Central memory CD8-positive, alpha-beta T cell (primary cell): ENCODE measurements around the gene DMAC1.

Experiments used
- ATAC-seq: fragments of 150-1000 bp; cut with Tn5 transposase; replicated peaks from 2 replicates; pipeline ENCODE4 v1.10.0; 2022; ENCODE audit warnings: mild to moderate bottlenecking, moderate FRiP score, moderate number of reproducible peaks; ENCODE audit not compliant: poor library complexity, severe bottlenecking; ENCODE audit errors: extremely low read depth
- DNase-seq, 2 donors: peaks; one replicate each; pipeline ENCODE4 v3.0.0; 2021; ENCODE audit warnings: low spot score in 2 of 2
- H3K27ac Mint-ChIP-seq: one replicate; pipeline ENCODE4 v1.8.0; 2022; ENCODE audit warnings: low read depth, mild to moderate bottlenecking, moderate library complexity, mixed read lengths
- H3K27me3 Mint-ChIP-seq: one replicate; pipeline ENCODE4 v1.8.0; 2022; ENCODE audit warnings: mixed read lengths
- H3K36me3 Mint-ChIP-seq: one replicate; pipeline ENCODE4 v1.8.0; 2022; ENCODE audit warnings: mild to moderate bottlenecking, moderate library complexity, mixed read lengths; ENCODE audit not compliant: insufficient read depth
- H3K4me1 Mint-ChIP-seq: one replicate; pipeline ENCODE4 v1.8.0; 2022; ENCODE audit warnings: mixed read lengths
- H3K4me3 Mint-ChIP-seq: one replicate; pipeline ENCODE4 v1.8.0; 2022; ENCODE audit warnings: mild to moderate bottlenecking, moderate library complexity, mixed read lengths
- H3K9me3 Mint-ChIP-seq: one replicate; pipeline ENCODE4 v1.8.0; 2022; ENCODE audit warnings: mixed read lengths

The DMAC1 gene

GRCh38 chr9:7799234-7799943 lies at the start of gene DMAC1:
TSS of gene DMAC1 (minus strand) at chr9:7799778. CDS start at chr9:7799734, 44 bp downstream.
- peak within 1 kb of the TSS; percentile 85 for H3K27ac Mint-ChIP-seq
- peak; percentile 46 to 50 for DNase-seq
- H3K27me3 Mint-ChIP-seq: no peaks in the 10 kb centered on the region
- no peaks in the 10 kb centered on the region for H3K9me3 Mint-ChIP-seq
- H3K4me3 Mint-ChIP-seq: peak within 1 kb of the TSS; percentile 87
- peaks cover 10% of the 10 kb centered on the region for H3K4me1 Mint-ChIP-seq
- ATAC-seq: peak; percentile 93
- peaks cover 17% of the 10 kb centered on the region for H3K36me3 Mint-ChIP-seq

- no peak for ATAC-seq
- peaks cover 7% of the 10 kb centered on the region for H3K4me1 Mint-ChIP-seq
- H3K4me3 Mint-ChIP-seq: no peak overlapping the region
- no peaks in the 10 kb centered on the region for H3K27me3 Mint-ChIP-seq
- no peaks in the 10 kb centered on the region for H3K9me3 Mint-ChIP-seq
- no peak for DNase-seq
- no peaks in the 10 kb centered on the region for H3K36me3 Mint-ChIP-seq
- H3K27ac Mint-ChIP-seq: no peak overlapping the region
Observed at GRCh38 chr9:7849362-7849761, 49.8 kb upstream of the DMAC1 start.

- Mint-ChIP-seq H3K27ac (no peak overlapping the region), H3K4me1 (peaks cover 12% of the 10 kb centered on the region), H3K36me3 (no peaks in the 10 kb centered on the region), H3K4me3 (no peak overlapping the region), H3K9me3 (no peaks in the 10 kb centered on the region), H3K27me3 (no peaks in the 10 kb centered on the region)
- no peak for DNase-seq
- no peak for ATAC-seq
Observed at GRCh38 chr9:7848498-7848897, 48.9 kb upstream of the DMAC1 start.

GRCh38 chr9:7844242-7844641 lies 44.7 kb upstream of the DMAC1 start:
- no peak overlapping the region for H3K27ac Mint-ChIP-seq
- H3K36me3 Mint-ChIP-seq: peaks cover 2% of the 10 kb centered on the region
- H3K27me3 Mint-ChIP-seq: no peaks in the 10 kb centered on the region
- no peak for ATAC-seq
- H3K4me3 Mint-ChIP-seq: no peak overlapping the region
- DNase-seq: no peak
- peaks cover 7% of the 10 kb centered on the region for H3K4me1 Mint-ChIP-seq
- H3K9me3 Mint-ChIP-seq: no peaks in the 10 kb centered on the region

GRCh38 chr9:7841831-7842230 lies 42.3 kb upstream of the DMAC1 start:
- Mint-ChIP-seq H3K36me3 (peaks cover 3% of the 10 kb centered on the region), H3K27ac (no peak overlapping the region), H3K27me3 (no peaks in the 10 kb centered on the region), H3K4me3 (no peak overlapping the region), H3K9me3 (no peaks in the 10 kb centered on the region), H3K4me1 (peaks cover 7% of the 10 kb centered on the region)
- no peak for DNase-seq
- ATAC-seq: no peak

GRCh38 chr9:7834531-7834930 lies 35.0 kb upstream of the DMAC1 start:
- peaks cover 1% of the 10 kb centered on the region for H3K36me3 Mint-ChIP-seq
- H3K4me1 Mint-ChIP-seq: no peaks in the 10 kb centered on the region
- H3K27ac Mint-ChIP-seq: no peak overlapping the region
- H3K9me3 Mint-ChIP-seq: no peaks in the 10 kb centered on the region
- H3K4me3 Mint-ChIP-seq: no peak overlapping the region
- no peak for ATAC-seq
- no peaks in the 10 kb centered on the region for H3K27me3 Mint-ChIP-seq
- no peak for DNase-seq

GRCh38 chr9:7828334-7828733 lies 28.8 kb upstream of the DMAC1 start:
- ATAC-seq (no peak), DNase-seq (no peak)
- Mint-ChIP-seq H3K4me3 (no peak overlapping the region), H3K36me3 (no peaks in the 10 kb centered on the region), H3K27ac (no peak overlapping the region), H3K4me1 (no peaks in the 10 kb centered on the region), H3K27me3 (peaks cover 7% of the 10 kb centered on the region), H3K9me3 (no peaks in the 10 kb centered on the region)

- peaks cover 12% of the 10 kb centered on the region for H3K27me3 Mint-ChIP-seq
- H3K9me3 Mint-ChIP-seq: no peaks in the 10 kb centered on the region
- no peaks in the 10 kb centered on the region for H3K4me1 Mint-ChIP-seq
- no peak for ATAC-seq
- H3K36me3 Mint-ChIP-seq: no peaks in the 10 kb centered on the region
- H3K27ac Mint-ChIP-seq: no peak overlapping the region
- no peak for DNase-seq
- no peak overlapping the region for H3K4me3 Mint-ChIP-seq
Observed at GRCh38 chr9:7827792-7828191, 28.2 kb upstream of the DMAC1 start.

GRCh38 chr9:7827056-7827455 lies 27.5 kb upstream of the DMAC1 start:
- Mint-ChIP-seq H3K9me3 (no peaks in the 10 kb centered on the region), H3K36me3 (no peaks in the 10 kb centered on the region), H3K27me3 (peaks cover 14% of the 10 kb centered on the region), H3K4me3 (no peak overlapping the region), H3K4me1 (no peaks in the 10 kb centered on the region), H3K27ac (no peak overlapping the region)
- no peak for DNase-seq
- ATAC-seq: no peak

- no peaks in the 10 kb centered on the region for H3K4me1 Mint-ChIP-seq
- no peaks in the 10 kb centered on the region for H3K36me3 Mint-ChIP-seq
- DNase-seq (no peak), ATAC-seq (no peak)
- peaks cover 22% of the 10 kb centered on the region for H3K27me3 Mint-ChIP-seq
- H3K4me3 Mint-ChIP-seq: no peak overlapping the region
- H3K27ac Mint-ChIP-seq: no peak overlapping the region
- H3K9me3 Mint-ChIP-seq: no peaks in the 10 kb centered on the region
Observed at GRCh38 chr9:7823651-7824050, 24.1 kb upstream of the DMAC1 start.

- DNase-seq: no peak
- H3K4me1 Mint-ChIP-seq: no peaks in the 10 kb centered on the region
- ATAC-seq: no peak
- H3K27ac Mint-ChIP-seq: no peak overlapping the region
- no peaks in the 10 kb centered on the region for H3K36me3 Mint-ChIP-seq
- no peak overlapping the region for H3K4me3 Mint-ChIP-seq
- H3K27me3 Mint-ChIP-seq: peaks cover 23% of the 10 kb centered on the region
- no peaks in the 10 kb centered on the region for H3K9me3 Mint-ChIP-seq
Observed at GRCh38 chr9:7819984-7820383, 20.4 kb upstream of the DMAC1 start.

- DNase-seq: no peak
- no peak for ATAC-seq
- Mint-ChIP-seq H3K36me3 (no peaks in the 10 kb centered on the region), H3K4me3 (no peak overlapping the region), H3K27me3 (peaks cover 13% of the 10 kb centered on the region), H3K9me3 (no peaks in the 10 kb centered on the region), H3K4me1 (no peaks in the 10 kb centered on the region), H3K27ac (no peak overlapping the region)
Observed at GRCh38 chr9:7816021-7816420, 16.4 kb upstream of the DMAC1 start.

GRCh38 chr9:7813030-7813429 lies 13.5 kb upstream of the DMAC1 start:
- no peak for DNase-seq
- Mint-ChIP-seq H3K4me3 (no peak overlapping the region), H3K4me1 (no peaks in the 10 kb centered on the region), H3K36me3 (no peaks in the 10 kb centered on the region), H3K9me3 (no peaks in the 10 kb centered on the region), H3K27me3 (peaks cover 27% of the 10 kb centered on the region), H3K27ac (no peak overlapping the region)
- no peak for ATAC-seq
